Peyer's patch (tissue), 4 donors: Measurements from ENCODE around the gene NOVA2.

Source experiments
- POLR2A ChIP-seq, 2 donors: fragments of 450-650 bp; IDR thresholded peaks; one replicate each; pipeline ENCODE4 v1.5.1; 2017; ENCODE audit warnings: antibody characterized with exemption in 2 of 2, mild to moderate bottlenecking in 2 of 2, moderate library complexity in 2 of 2
- TF ChIP-seq, protein P1 (sequence below), 6 experiments: fragments of 450-650 bp in 4 of 6; fragments of 200-600 bp in 2 of 6; sonication (generic) in 1 of 6; IDR thresholded peaks; one replicate each; pipeline ENCODE4 v1.5.1; 2017 to 2019; ENCODE audit warnings: antibody characterized with exemption in 6 of 6, mild to moderate bottlenecking in 3 of 6, moderate library complexity in 1 of 6

GRCh38 chr19:45971260-45971902 lies 2.3 kb downstream of the NOVA2 start:
- TF ChIP-seq, protein P1, sequence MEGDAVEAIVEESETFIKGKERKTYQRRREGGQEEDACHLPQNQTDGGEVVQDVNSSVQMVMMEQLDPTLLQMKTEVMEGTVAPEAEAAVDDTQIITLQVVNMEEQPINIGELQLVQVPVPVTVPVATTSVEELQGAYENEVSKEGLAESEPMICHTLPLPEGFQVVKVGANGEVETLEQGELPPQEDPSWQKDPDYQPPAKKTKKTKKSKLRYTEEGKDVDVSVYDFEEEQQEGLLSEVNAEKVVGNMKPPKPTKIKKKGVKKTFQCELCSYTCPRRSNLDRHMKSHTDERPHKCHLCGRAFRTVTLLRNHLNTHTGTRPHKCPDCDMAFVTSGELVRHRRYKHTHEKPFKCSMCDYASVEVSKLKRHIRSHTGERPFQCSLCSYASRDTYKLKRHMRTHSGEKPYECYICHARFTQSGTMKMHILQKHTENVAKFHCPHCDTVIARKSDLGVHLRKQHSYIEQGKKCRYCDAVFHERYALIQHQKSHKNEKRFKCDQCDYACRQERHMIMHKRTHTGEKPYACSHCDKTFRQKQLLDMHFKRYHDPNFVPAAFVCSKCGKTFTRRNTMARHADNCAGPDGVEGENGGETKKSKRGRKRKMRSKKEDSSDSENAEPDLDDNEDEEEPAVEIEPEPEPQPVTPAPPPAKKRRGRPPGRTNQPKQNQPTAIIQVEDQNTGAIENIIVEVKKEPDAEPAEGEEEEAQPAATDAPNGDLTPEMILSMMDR (IDR thresholded peaks at IDR 0.05): no peak
- no peak for TF ChIP-seq POLR2A (IDR thresholded peaks at IDR 0.05)
